GM21381 (cell line): ENCODE data around the gene PAX8.

Source experiments
- ATAC-seq: cut with Tn5 transposase; IDR thresholded peaks from one replicate; pipeline ENCODE4 v1.9.1; 2021; ENCODE audit warnings: mild to moderate bottlenecking, moderate library complexity; ENCODE audit not compliant: unreplicated experiment

Gene PAX8

GRCh38 chr2:113238871-113239839, 39.6 kb downstream of the PAX8 start:
- ATAC-seq = no peak

GRCh38 chr2:113237604-113238160, 41.0 kb downstream of the PAX8 start:
- no peak for ATAC-seq

DNA sequence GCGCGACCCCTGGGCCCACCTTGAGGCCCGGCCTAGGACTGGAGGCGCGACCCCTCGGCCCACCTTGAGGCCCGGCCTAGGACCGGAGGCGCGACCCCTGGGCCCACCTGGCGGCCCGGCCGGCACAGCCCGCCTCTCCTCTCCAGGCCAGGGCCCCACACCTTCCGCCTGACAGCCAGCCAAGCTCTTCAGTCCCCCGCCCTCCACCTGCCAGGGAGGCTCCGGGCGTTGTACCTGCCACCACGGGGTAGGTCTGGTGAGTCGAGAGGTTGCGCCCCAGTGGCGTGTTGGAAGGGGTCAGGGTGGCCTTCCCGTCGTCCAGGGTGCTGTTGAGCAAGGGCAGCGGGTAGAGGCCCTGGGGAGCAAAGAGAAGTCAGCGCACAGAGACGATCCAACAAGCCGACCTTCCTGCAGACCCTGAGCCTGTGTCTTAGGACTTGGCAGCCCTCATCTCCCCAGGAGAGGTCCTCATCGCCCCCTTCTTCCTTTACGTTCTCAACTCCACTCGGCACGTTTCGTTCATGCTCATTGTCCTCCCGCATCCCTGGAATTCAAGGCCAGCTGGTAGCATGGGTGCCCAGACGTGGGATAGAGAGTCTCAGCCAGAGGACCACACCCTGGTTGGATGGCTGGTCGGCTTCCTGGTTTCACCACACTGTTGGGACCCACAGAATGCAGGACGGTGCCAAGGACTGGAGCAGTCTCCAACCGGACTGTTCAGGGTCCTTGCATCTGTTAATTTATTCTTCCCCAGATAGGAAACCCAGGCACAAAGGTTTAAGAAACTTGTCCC, 42.2 kb downstream of the PAX8 start:
- ATAC-seq = no peak

GRCh38 chr2:113235347-113236226, 43.1 kb downstream of the PAX8 start:
- peak; percentile 83 for ATAC-seq

GRCh38 chr2:113234721-113235346, 43.9 kb downstream of the PAX8 start:
- peak; percentile 16 for ATAC-seq

DNA sequence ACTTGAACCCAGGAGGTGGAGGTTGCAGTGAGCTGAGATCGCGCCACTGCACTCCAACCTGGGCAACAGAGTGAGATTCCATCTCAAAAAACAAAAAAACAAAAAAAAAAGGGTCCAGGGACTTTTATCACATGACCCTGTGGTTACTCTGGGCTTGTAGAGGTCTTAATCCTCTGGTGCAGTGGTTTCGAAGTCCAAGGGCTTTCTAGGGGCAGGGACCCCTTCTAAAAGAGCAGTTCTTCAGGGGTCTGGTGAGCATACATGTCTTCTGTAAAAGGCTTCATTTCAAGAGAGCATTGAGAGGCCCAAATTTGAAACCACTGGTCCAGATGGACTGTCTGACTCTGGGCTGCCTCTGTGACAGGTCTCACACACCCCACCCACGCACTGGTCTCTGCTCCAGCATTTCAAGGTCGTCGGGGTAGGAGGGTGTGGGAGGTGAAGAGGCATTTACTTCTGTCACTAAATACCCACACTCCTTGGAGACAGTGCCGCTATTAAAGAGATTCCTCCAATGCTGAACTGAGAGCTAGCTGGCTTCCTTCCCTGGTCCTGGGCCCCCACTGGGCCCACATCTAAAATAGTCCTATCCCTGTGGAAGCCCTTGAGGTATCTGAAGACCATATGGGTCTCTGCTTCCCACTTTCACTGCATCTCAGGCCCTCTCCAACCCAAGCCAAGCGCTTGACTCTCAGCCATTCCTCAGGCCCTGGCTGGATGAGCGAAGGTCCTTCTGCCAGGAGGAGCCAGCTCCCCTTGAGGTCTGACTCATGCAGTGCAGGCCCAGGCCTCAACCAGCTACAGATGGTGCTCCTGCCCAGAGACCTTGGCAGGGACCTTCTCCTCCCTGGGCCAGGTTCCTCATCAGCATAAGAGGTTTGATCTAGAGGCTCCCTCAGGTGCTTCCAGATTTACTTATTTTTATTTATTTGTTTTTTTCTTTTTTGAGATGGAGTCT, 44.8 kb downstream of the PAX8 start:
- ATAC-seq = no peak

- ATAC-seq = no peak
Measured at GRCh38 chr2:113232740-113233139, 46.0 kb downstream of the PAX8 start.

DNA sequence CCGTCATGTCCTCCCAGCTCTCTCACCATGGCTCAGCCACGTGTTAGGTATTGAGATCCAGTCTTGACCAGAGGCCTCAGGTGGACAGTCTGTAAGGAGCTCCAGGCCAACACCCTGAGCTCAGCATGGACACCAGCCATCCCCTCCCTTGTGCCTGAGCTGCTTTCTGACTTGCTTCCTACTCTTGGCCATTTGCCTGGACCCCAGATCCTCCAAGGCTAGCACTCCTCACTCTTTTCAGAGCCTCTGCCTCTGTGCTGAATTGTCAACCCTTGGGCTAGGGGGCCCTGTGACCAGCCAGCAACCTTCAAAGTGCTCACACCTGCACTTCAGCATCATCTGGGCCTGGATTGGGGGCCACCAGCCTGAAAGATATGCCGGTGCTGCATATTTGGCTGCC, 46.6 kb downstream of the PAX8 start:
- ATAC-seq = no peak

GRCh38 chr2:113231064-113231463, 47.7 kb downstream of the PAX8 start:
- ATAC-seq = no peak

DNA sequence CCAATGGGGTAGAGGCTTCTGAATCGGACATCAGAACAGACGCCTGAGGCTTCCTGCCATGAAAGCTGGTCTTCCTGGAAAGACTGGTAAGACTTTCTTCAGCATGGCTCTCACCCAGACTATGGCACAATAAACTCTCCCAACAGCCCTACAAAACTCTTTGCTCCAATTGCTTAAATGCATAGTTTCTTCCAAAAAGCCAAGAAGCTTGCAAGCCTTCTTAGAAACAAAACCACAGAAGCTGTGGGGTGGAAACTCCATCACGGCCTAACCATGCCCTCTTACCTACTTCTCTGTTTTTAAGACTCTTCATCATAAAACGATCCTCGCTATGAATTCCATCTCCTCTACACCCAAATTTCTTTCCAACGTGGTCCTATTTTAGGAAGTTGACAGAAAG, 48.2 kb downstream of the PAX8 start:
- no peak for ATAC-seq

DNA sequence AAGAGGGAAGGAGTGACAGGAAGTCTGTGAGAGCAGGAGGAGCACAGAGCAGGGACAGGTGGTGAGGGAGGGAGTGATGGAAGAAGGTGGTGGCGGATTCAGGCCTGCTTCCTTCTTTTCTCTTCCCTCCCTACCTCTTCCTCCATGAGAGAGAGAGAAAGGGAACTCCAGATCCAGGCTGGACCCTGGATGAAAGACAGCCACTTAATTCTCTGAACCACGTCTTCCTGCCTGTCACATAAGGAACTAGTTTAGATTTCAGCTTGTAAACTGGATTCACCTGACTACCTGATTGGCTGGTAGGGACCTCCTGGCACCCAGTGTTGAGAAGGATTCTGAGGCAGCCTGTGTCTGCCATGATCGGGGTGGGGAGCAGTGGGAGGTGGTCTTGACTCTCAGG, 48.9 kb downstream of the PAX8 start:
- no peak for ATAC-seq

DNA sequence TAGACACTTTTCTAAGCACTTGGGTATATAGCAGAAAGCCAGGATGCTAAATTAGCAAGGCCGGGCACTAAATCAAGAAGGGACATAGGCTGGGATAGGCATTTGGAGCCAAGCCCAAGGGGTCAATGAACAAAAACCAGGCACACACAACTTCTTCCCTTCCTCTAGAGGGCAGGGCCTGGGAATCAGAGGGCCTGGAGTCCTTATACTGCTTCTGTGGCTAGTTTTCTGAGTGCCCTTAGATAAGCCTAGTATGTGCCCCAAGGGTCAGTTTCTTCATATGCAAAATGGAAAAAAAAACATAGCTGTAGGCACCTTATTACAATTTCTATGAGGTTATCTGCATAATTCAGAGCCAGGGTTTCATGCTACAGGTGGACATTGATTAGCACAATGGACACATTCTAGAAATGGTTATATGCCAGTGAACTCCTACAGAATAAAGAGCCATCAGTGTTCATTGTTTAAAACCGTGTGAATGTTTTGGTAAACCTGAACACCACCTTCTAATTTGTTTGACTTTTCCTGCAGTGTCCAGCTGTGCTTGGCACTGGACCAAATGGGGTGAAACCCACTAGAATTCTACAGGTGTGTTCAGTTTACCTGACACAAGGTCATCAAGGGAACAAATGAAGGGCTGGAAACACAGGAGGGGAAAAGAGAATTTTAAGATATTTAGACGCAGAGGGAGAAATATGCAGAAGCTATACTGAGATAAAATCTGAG, 49.6 kb downstream of the PAX8 start:
- ATAC-seq = no peak

DNA sequence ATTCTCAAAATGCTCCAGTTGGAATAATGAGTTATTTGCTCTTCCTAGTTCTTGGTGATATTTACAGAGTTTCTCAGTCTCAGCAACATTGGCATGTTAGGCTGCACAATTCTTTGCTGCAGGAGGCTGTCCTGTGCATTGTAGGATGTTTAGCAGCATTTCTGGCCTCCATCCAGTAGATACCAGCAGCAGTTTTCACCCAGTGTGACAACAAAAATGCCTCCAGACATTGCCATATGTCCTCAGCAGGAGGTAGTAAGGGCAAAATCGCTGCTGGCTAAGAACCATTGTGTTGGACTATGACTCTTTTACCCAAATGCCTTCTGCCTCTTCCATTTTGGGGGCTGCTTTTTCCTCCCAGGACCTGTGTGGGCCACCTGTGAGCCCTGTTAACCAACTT, 50.4 kb downstream of the PAX8 start:
- no peak for ATAC-seq

DNA sequence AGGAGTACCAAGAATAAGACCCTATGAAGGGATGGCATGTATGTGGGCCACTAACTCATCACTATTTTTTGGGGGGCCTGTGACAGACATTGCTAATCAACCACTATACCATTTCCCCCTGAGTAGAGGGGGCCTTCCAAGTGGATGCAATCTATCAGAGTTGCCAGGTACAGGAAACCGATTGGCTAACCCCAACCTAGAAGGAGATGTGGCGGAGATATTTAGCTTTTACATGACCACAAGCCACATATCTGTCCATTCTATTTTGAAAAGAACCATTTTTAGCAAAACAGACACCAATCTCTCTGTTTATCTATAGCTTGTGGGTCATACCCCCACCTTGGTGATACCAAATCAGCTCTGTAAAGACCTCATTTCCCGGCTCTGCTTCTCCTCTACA, 51.0 kb downstream of the PAX8 start:
- ATAC-seq = no peak

DNA sequence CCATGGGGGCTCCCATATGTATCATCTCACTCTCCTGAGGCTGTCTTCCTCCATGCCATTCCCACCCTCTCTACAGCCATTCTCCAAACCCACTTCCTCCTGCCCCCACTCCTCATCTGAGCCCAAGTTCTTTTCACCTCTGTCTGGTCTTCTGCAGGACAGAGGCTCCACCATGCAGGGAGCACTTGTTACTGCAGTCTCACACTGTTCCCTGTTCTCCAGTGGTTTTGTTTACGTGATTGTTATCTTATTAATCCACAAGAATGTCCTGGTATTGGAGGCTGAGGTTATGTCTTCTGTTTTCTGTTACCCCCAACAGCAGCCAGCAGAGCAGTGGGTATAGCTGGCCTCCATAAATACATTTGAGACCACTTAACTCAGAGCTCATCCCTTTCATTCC, 51.4 kb downstream of the PAX8 start:
- no peak for ATAC-seq

DNA sequence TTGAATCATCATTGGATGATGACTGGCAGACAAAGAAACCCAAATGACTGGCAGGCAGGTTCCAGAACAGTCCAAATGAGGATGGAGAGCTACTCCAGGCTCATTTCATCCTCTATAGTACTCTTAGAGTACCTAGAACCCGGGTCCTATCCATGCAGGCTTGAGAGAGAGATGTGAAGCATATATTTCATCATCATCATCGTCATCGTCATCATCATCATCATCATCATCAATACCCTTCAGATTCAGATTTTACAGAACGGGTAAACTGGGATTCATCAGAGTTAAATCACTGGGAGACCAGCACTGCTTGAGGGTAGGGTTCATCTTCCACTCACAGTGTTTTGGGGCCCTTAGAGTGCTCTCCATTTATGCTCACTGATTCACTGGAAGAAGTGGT, 52.3 kb downstream of the PAX8 start:
- ATAC-seq = no peak

DNA sequence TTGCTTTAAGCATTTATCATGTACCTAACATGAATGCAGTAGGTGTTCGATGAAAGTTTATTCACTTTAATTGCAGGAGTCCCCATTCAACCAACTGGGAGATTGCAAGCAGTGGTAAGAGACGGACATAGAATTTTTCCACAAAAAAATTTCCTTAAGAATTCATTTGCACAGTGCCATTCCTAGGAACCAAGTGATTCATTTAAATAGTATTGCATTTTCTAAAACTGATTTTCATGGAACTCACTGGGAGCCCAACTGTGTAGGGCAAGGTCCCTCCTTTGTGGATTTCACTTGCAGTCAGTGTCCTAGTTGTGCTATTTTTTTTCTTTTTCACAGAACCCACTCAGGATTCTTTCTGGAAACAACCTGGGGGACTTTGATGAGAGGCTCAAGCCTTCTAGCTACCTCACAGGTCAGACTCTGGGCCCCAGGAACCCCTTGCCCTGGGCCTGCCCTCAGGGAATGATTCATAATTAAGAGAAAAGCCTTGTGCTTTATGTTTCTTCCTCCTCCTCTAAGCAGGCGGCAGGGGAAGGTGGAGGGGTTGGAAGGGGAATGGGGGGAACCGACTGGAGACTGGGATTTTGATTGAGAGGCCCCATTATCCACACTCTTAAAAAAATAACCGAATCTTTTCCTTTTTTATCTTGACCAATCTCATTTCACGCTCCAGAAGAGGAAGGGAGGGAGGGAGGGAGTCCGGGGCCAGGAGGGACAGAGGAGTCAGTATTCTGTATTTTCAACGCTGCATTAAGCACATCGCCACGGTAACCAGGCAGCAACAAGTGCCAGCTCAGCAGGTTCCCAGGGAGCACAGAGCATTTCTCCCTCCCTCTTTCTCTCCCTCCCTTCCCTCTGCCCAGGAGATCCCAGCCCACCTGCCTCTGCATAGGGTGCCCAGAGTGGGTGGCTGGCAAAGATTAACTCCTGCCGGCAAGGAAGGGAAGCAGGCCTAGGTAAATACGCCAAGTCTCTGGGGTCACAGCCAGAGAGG, 53.2 kb downstream of the PAX8 start:
- ATAC-seq = no peak
